ENCODE measurements around the gene PCYT2. TPM values are rescaled to one million over a fixed set of nuclear protein-coding genes. Genes with fewer than 3 reads are reported as not detected.

PCYT2 gene
- total and polyA plus RNA-seq, 2 experiments from 2014 or later = 83.8 to 138 TPM

DNA sequence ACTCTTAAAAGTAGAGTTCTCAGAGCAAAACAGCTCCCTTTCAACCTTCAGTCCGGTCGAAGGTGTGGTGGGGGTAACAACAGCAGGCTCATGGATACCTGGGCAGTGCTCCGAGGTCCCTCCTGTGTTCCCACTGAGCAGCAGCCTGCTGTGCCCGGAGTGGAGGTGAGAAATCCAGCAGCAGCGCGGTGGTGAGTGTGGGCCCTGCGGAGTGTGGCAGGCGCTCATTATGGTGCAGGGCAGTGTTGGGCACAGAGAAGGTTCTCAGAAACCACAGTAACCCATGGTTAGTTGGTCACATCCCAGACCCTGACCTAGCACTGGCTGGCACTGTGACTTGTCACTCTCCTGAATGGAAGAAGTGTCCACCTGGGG is 45.9 kb downstream of the PCYT2 start:
- no peaks in the 10 kb centered on the region for H3K27me3 ChIP-seq
- no peak for TF ChIP-seq CTCF (IDR thresholded peaks at IDR 0.05; ENCODE audit: low read depth, low read length)
- H3K9me3 ChIP-seq (ENCODE audit: low read depth) = no peaks in the 10 kb centered on the region
- peaks cover 45% of the 10 kb centered on the region for H3K4me1 ChIP-seq (ENCODE audit: low read depth)
- no peak for DNase-seq (ENCODE audit: low read depth in 1 of 2, low spot score in 1 of 2)
- peak overlapping the region; percentile 96 for H3K27ac ChIP-seq
- no peak overlapping the region for H3K4me3 ChIP-seq
- H3K36me3 ChIP-seq = no peaks in the 10 kb centered on the region

DNA sequence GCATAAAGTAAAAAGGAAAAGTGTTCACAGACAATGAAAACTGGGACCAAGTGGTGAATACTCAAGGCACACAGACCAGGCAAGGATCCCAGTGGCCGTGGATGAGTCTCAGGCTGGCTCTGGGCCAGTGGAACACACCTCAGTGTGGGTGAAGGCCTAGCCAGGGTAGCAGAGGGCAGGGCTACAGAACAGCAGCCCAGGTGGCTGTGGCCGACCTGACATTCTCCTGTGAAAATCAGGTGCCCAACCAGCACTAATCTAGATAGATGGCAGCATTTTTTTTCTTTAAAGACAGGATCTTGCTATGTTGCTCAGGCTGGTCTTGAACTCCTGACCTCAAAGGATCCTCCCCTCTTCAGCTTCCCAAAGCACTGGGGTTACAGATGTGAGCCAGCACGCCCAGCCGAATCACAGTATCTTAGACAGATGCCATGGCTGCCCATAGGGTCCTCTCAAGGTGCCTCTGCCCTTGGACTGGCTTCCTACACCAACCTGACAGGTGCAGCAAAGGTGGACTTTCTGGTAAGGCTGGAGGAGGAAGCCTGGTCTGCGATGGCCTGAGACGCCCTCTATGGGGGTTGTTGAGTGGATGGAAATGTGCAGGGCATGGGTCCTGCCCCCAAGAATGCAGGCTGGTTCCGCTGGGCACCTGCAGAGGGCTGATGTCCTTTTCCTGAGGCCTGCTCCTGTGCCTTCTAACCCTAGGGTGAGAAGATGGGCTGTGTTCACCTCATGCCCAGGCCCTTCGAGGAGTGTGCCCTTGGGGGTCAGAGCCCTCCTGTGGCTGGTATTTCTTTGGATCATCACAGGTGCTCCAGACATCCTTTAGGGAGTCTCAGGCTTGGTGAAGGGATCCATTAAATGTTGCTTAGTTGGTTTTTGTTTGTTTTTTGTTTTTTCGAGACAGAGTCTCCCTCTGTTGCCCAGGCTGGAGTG is 47.1 kb downstream of the PCYT2 start:
- Histone ChIP-seq H3K4me1 (ENCODE audit: low read depth) (peaks cover 38% of the 10 kb centered on the region), H3K9me3 (ENCODE audit: low read depth) (no peaks in the 10 kb centered on the region), H3K27ac (peak overlapping the region; percentile 19), H3K36me3 (no peaks in the 10 kb centered on the region), H3K27me3 (no peaks in the 10 kb centered on the region), H3K4me3 (no peak overlapping the region)
- no peak for DNase-seq (ENCODE audit: low read depth in 1 of 2, low spot score in 1 of 2)
- TF ChIP-seq CTCF (IDR thresholded peaks at IDR 0.05; ENCODE audit: low read depth, low read length) = no peak

DNA sequence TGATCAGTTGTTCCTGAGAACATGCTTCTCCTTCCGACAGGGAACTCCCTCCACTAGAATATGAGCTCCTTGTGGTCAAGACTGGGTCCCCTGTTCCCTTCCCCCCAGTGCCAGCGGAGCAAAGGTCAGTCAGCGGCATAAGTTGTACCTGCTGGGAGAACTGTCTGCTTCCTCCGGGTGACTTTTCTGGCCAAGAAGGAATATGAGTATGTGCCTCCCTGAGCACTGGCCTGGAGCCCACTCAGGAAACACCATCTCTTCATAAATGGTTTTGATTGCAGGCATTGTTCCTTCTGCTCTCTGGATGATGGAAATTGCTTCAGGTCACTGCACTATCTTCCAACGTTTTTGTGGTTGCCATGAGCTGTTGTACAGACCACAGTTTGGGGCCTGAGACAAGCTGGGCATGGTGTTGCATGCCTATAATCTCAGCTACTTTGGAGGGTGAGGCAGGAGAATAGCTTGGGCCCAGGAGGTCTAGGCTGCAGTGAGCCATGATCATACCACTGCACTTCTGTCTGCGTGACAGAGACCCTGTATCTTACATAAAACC is 48.0 kb downstream of the PCYT2 start:
- Histone ChIP-seq H3K9me3 (ENCODE audit: low read depth) (no peaks in the 10 kb centered on the region), H3K27me3 (no peaks in the 10 kb centered on the region), H3K27ac (peak overlapping the region; percentile 93), H3K36me3 (peaks cover 3% of the 10 kb centered on the region), H3K4me3 (no peak overlapping the region), H3K4me1 (ENCODE audit: low read depth) (peaks cover 37% of the 10 kb centered on the region)
- DNase-seq (ENCODE audit: low read depth in 1 of 2, low spot score in 1 of 2) = peak in 1 of 2 donors; percentile 51
- no peak for TF ChIP-seq CTCF (IDR thresholded peaks at IDR 0.05; ENCODE audit: low read depth, low read length)

GRCh38 chr17:81860756-81861568 is 50.2 kb downstream of the PCYT2 start:
- Histone ChIP-seq H3K27ac (peak overlapping the region; percentile 93), H3K27me3 (no peaks in the 10 kb centered on the region), H3K4me1 (ENCODE audit: low read depth) (peaks cover 16% of the 10 kb centered on the region), H3K36me3 (peaks cover 10% of the 10 kb centered on the region), H3K9me3 (ENCODE audit: low read depth) (no peaks in the 10 kb centered on the region), H3K4me3 (peak overlapping the region; percentile 57)
- peak; percentile 100 for DNase-seq (ENCODE audit: low read depth in 1 of 2, low spot score in 1 of 2)
- no peak for TF ChIP-seq CTCF (IDR thresholded peaks at IDR 0.05; ENCODE audit: low read depth, low read length)

- peaks cover 16% of the 10 kb centered on the region for H3K4me1 ChIP-seq (ENCODE audit: low read depth)
- H3K9me3 ChIP-seq (ENCODE audit: low read depth) = no peaks in the 10 kb centered on the region
- no peak for TF ChIP-seq CTCF (IDR thresholded peaks at IDR 0.05; ENCODE audit: low read depth, low read length)
- peak in 1 of 2 donors; percentile 14 for DNase-seq (ENCODE audit: low read depth in 1 of 2, low spot score in 1 of 2)
- peaks cover 10% of the 10 kb centered on the region for H3K36me3 ChIP-seq
- peak within 1 kb of the TSS; percentile 95 for H3K27ac ChIP-seq
- no peaks in the 10 kb centered on the region for H3K27me3 ChIP-seq
- H3K4me3 ChIP-seq = peak within 1 kb of the TSS; percentile 87
These were observed 51.1 kb downstream of the PCYT2 start, which contains the start of gene P4HB for GRCh38 chr17:81859906-81860755. Gene P4HB, minus strand, starts transcription at chr17:81860535. Its CDS starts 64 bp downstream, at chr17:81860471.

Data from cardiac muscle cell (in vitro differentiated cells and primary cell).